ENCODE data around the gene P4HA2.

- TF ChIP-seq USF2 (CRISPR knock-in tag; IDR thresholded peaks at IDR 0.05) (no peak), CTCF (IDR thresholded peaks at IDR 0.05) (no peak), PRRX2 (CRISPR knock-in tag; IDR thresholded peaks at IDR 0.05) (no peak), ETV6 (CRISPR knock-in tag; IDR thresholded peaks at IDR 0.05) (no peak), KAT7 (CRISPR knock-in tag; IDR thresholded peaks at IDR 0.05; ENCODE audit: borderline replicate concordance) (no peak), FOXK1 (CRISPR knock-in tag; IDR thresholded peaks at IDR 0.05) (no peak)
Measured at GRCh38 chr5:132143148-132143547, 84.5 kb downstream of the P4HA2 start.

Measured in WTC11 (cell line).